Frontal cortex (tissue), 4 donors: Measurements from ENCODE around the gene RPS6KB2. TPM values are rescaled to one million over a fixed set of nuclear protein-coding genes. Genes with fewer than 3 reads are reported as not detected.
"Not testable (repeated sequence)": the region's sequence is repeated elsewhere in the genome, so short reads cannot be mapped to it uniquely, and the experiment has no call there.

Experiments used
- DNase-seq, 2 donors: peaks; one replicate each; pipeline ENCODE4 v3.0.0; 2012; ENCODE audit warnings: low spot score in 2 of 2
- FAIRE-seq: peaks from 2 replicates; lab custom pipeline; 2012; peaks lifted over from hg19 to GRCh38; lab: Jason Lieb, UNC
- total RNA-seq: library from RNA; depleted of rRNA; stranded (reverse); fragments of >200 nt; gene quantifications from one replicate; pipeline ENCODE4 v1.2.3, GENCODE V29; 2014
- donor health status: control.
- donor health status: control.
- donor health status: control.

Gene RPS6KB2
- total RNA-seq, 1 donor from 2014 or later, result 15.1 TPM

- DNase-seq, result no peak
Measured at GRCh38 chr11:67396587-67397389, 31.5 kb upstream of the RPS6KB2 start.

GRCh38 chr11:67397536-67397935 lies 30.8 kb upstream of the RPS6KB2 start:
- FAIRE-seq (no peak), DNase-seq (no peak)

More at GRCh38 chr11:67396587-67397389, 31.5 kb upstream of the RPS6KB2 start:
- no peak for FAIRE-seq

- DNase-seq (no peak), FAIRE-seq (no peak)
Measured at GRCh38 chr11:67397986-67398660, 30.2 kb upstream of the RPS6KB2 start.

GRCh38 chr11:67398661-67399563 lies 29.4 kb upstream of the RPS6KB2 start:
- no peak for DNase-seq
- FAIRE-seq, result no peak

- FAIRE-seq (no peak), DNase-seq (no peak)
Measured at GRCh38 chr11:67400251-67400941, 27.9 kb upstream of the RPS6KB2 start.

GRCh38 chr11:67400942-67401494 lies 27.3 kb upstream of the RPS6KB2 start:
- FAIRE-seq, result no peak
- no peak for DNase-seq

- peak; percentile 99 to 100 for DNase-seq
- FAIRE-seq, result no peak
Measured at GRCh38 chr11:67401495-67402191, 26.7 kb upstream of the RPS6KB2 start, which contains the start of gene PPP1CA. Gene PPP1CA (minus strand): TSS chr11:67401858. CDS start chr11:67401782, 76 bp downstream.

GRCh38 chr11:67402192-67402839 lies 26.0 kb upstream of the RPS6KB2 start:
- FAIRE-seq, result not testable (repeated sequence)

GRCh38 chr11:67403085-67403484 lies 25.2 kb upstream of the RPS6KB2 start:
- not testable (repeated sequence) for FAIRE-seq, DNase-seq

More at GRCh38 chr11:67402192-67402839, 26.0 kb upstream of the RPS6KB2 start:
- not testable (repeated sequence) for DNase-seq

- no peak for DNase-seq
- FAIRE-seq, result no peak
Measured at GRCh38 chr11:67404515-67405195, 23.6 kb upstream of the RPS6KB2 start.

GRCh38 chr11:67405196-67405567 lies 23.1 kb upstream of the RPS6KB2 start:
- FAIRE-seq (no peak), DNase-seq (no peak)

GRCh38 chr11:67405688-67406339 lies 22.5 kb upstream of the RPS6KB2 start:
- FAIRE-seq, result no peak

GRCh38 chr11:67406420-67406968 lies 21.8 kb upstream of the RPS6KB2 start:
- no peak for DNase-seq
- no peak for FAIRE-seq

More at GRCh38 chr11:67405688-67406339, 22.5 kb upstream of the RPS6KB2 start:
- DNase-seq, result no peak

GRCh38 chr11:67406969-67407687 lies 21.2 kb upstream of the RPS6KB2 start:
- DNase-seq (peak; percentile 71 to 76), FAIRE-seq (no peak)

GRCh38 chr11:67407688-67408163 lies 20.6 kb upstream of the RPS6KB2 start:
- FAIRE-seq, result no peak
- DNase-seq, result no peak
